Nephron (organoid): Measurements from ENCODE around the gene OR1Q1.
"Not testable (repeated sequence)": the region's sequence is repeated elsewhere in the genome, so short reads cannot be mapped to it uniquely, and the experiment has no call there.

Experiments
- H3K27ac Mint-ChIP-seq, 3 experiments: 2 replicates each; pipeline ENCODE4 v1.8.0; 2020; ENCODE audit warnings: mixed read lengths in 3 of 3, mild to moderate bottlenecking in 2 of 3, moderate library complexity in 1 of 3
- H3K27me3 Mint-ChIP-seq: 2 replicates; pipeline ENCODE4 v1.8.0; 2021; ENCODE audit warnings: low read depth, mild to moderate bottlenecking, moderate library complexity, mixed read lengths
- H3K36me3 Mint-ChIP-seq: 2 replicates; pipeline ENCODE4 v1.8.0; 2020; ENCODE audit warnings: low read depth, mixed read lengths
- H3K4me1 Mint-ChIP-seq: 2 replicates; pipeline ENCODE4 v1.8.0; 2020; ENCODE audit warnings: mixed read lengths
- H3K4me3 Mint-ChIP-seq, 3 experiments: 2 replicates each; pipeline ENCODE4 v1.8.0; 2020; ENCODE audit warnings: mild to moderate bottlenecking in 3 of 3, mixed read lengths in 3 of 3, moderate library complexity in 2 of 3
- H3K9me3 Mint-ChIP-seq: 2 replicates; pipeline ENCODE4 v1.8.0; 2020; ENCODE audit warnings: mixed read lengths
- CTCF ChIP-seq, 3 experiments: fragments of 200-600 bp; sonication (generic); IDR thresholded peaks; one replicate each; pipeline ENCODE4 v1.5.0; 2021; ENCODE audit warnings: antibody characterized with exemption in 3 of 3; ENCODE audit not compliant: unreplicated experiment in 3 of 3

The OR1Q1 gene, protein sequence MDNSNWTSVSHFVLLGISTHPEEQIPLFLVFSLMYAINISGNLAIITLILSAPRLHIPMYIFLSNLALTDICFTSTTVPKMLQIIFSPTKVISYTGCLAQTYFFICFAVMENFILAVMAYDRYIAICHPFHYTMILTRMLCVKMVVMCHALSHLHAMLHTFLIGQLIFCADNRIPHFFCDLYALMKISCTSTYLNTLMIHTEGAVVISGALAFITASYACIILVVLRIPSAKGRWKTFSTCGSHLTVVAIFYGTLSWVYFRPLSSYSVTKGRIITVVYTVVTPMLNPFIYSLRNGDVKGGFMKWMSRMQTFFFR

DNA sequence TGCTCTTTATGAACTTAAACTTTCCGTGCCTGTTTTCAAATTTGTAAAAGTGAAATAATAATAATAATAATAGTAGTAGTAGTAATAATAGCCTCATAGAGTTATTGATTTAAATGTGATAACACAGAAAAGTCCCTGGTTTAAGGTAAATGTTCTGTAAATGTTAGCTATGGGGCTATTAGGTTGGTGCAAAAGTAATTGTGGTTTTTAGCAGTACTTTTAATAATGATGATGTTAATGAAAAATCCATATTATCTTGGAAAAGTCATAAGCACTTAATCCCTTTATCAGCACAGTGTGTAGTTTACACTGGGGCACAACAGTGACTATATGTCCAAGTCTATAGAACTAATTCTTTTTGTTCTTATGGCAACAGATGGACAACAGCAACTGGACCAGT, at the start of gene OR1Q1:
Gene OR1Q1 (plus strand): TSS at position 377 of the 400 bp plus-strand sequence. CDS start 0 bp downstream, at position 377.
- H3K4me3 Mint-ChIP-seq, result no peak within 1 kb of the TSS
- H3K27me3 Mint-ChIP-seq, result peaks cover 7% of the 10 kb centered on the region
- H3K4me1 Mint-ChIP-seq, result no peaks in the 10 kb centered on the region
- no peak within 1 kb of the TSS for H3K27ac Mint-ChIP-seq
- TF ChIP-seq CTCF (IDR thresholded peaks at IDR 0.05; ENCODE audit: unreplicated experiment in 3 of 3), result no peak
- H3K36me3 Mint-ChIP-seq, result no peaks in the 10 kb centered on the region
- H3K9me3 Mint-ChIP-seq, result peaks cover 6% of the 10 kb centered on the region

DNA sequence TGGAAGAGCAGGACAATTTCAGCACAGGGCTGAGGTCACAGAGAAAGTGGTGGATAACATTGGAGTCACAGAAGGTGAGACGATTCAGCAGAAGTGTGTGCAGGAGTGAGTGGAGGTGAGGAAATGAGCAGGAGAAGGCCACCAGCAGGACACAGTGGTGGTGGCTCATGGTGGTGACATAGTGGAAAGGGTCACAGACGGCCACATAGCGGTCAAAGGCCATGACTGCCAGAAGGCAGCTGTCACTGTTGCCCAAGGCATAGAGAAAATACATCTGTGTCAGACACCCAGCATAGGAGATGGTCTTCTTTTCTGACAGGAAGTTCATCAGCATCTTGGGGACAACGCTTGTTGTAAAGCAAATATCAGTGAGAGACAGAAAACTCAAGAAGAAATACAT, 46.6 kb upstream of the OR1Q1 start:
- H3K27ac Mint-ChIP-seq, result no peak overlapping the region
- no peak overlapping the region for H3K4me3 Mint-ChIP-seq
- no peaks in the 10 kb centered on the region for H3K36me3 Mint-ChIP-seq

GRCh38 chr9:122572456-122572855, 42.1 kb upstream of the OR1Q1 start:
- Mint-ChIP-seq H3K4me3 (no peak overlapping the region), H3K36me3 (no peaks in the 10 kb centered on the region), H3K9me3 (peaks cover 12% of the 10 kb centered on the region), H3K27me3 (peaks cover 5% of the 10 kb centered on the region), H3K4me1 (no peaks in the 10 kb centered on the region), H3K27ac (no peak overlapping the region)
- TF ChIP-seq CTCF (IDR thresholded peaks at IDR 0.05; ENCODE audit: unreplicated experiment in 3 of 3), result no peak

More for the DNA sequence above, 46.6 kb upstream of the OR1Q1 start:
- no peaks in the 10 kb centered on the region for H3K4me1 Mint-ChIP-seq
- peaks cover 5% of the 10 kb centered on the region for H3K27me3 Mint-ChIP-seq
- peaks cover 7% of the 10 kb centered on the region for H3K9me3 Mint-ChIP-seq
- no peak for TF ChIP-seq CTCF (IDR thresholded peaks at IDR 0.05; ENCODE audit: unreplicated experiment in 3 of 3)

GRCh38 chr9:122579874-122580273, 34.7 kb upstream of the OR1Q1 start:
- TF ChIP-seq CTCF (IDR thresholded peaks at IDR 0.05; ENCODE audit: unreplicated experiment in 3 of 3), result no peak
- Mint-ChIP-seq H3K4me1 (no peaks in the 10 kb centered on the region), H3K4me3 (no peak overlapping the region), H3K9me3 (peaks cover 4% of the 10 kb centered on the region), H3K27ac (no peak overlapping the region), H3K36me3 (no peaks in the 10 kb centered on the region), H3K27me3 (peaks cover 3% of the 10 kb centered on the region)

- H3K4me3 Mint-ChIP-seq, result no peak overlapping the region
- no peaks in the 10 kb centered on the region for H3K36me3 Mint-ChIP-seq
- H3K9me3 Mint-ChIP-seq, result peaks cover 4% of the 10 kb centered on the region
- H3K4me1 Mint-ChIP-seq, result no peaks in the 10 kb centered on the region
- H3K27ac Mint-ChIP-seq, result no peak overlapping the region
- H3K27me3 Mint-ChIP-seq, result peaks cover 3% of the 10 kb centered on the region
- TF ChIP-seq CTCF (IDR thresholded peaks at IDR 0.05; ENCODE audit: unreplicated experiment in 3 of 3), result no peak
These were observed 34.2 kb upstream of the OR1Q1 start for GRCh38 chr9:122580360-122580759.

DNA sequence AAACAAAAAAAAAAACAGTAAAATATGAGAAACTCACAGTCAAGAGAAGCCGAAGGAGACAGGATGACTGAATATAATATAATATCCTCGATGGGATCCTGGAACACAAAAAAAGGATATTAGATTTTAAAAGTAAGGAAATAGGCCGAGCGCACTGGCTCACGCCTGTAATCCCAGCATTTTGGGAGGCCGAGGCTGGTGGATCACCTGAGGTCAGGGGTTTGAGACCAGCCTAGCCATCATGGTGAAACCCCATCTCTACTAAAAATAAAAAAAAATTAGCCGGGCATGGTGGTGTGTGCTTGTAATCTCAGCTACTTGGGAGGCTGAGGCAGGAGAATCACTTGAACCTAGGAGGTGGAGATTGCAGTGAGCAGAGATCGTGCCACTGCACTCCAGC, 31.3 kb upstream of the OR1Q1 start, which contains the start of gene OR1L8:
Gene OR1L8 (minus strand): TSS at position 101 of the 400 bp plus-strand sequence. CDS start 14,907 bp downstream, outside the sequence.
- H3K27me3 Mint-ChIP-seq, H3K9me3 Mint-ChIP-seq, H3K4me1 Mint-ChIP-seq, H3K36me3 Mint-ChIP-seq, H3K27ac Mint-ChIP-seq, H3K4me3 Mint-ChIP-seq: not testable (repeated sequence)
